ENCODE results near the gene MPRIP.

MPRIP gene

GRCh38 chr17:17159571-17159970, 117.3 kb downstream of the MPRIP start:
- DNase-seq (ENCODE audit: extremely low read depth, low read depth), result no peak
- TF ChIP-seq CTCF (IDR thresholded peaks at IDR 0.05; ENCODE audit: low read depth, low read length, missing control alignments), result no peak
- no peak overlapping the region for H3K4me3 ChIP-seq (replicated peaks; ENCODE audit: low read depth, low read length)

- no peak for DNase-seq (ENCODE audit: extremely low read depth, low read depth)
- TF ChIP-seq CTCF (IDR thresholded peaks at IDR 0.05; ENCODE audit: low read depth, low read length, missing control alignments), result no peak
- no peak overlapping the region for H3K4me3 ChIP-seq (replicated peaks; ENCODE audit: low read depth, low read length)
Measured at GRCh38 chr17:17161121-17161520, 118.9 kb downstream of the MPRIP start.

- TF ChIP-seq CTCF (IDR thresholded peaks at IDR 0.05; ENCODE audit: low read depth, low read length, missing control alignments), result no peak
- no peak overlapping the region for H3K4me3 ChIP-seq (replicated peaks; ENCODE audit: low read depth, low read length)
- DNase-seq (ENCODE audit: extremely low read depth, low read depth), result no peak
Measured at GRCh38 chr17:17161759-17162158, 119.5 kb downstream of the MPRIP start.

- H3K4me3 ChIP-seq (replicated peaks; ENCODE audit: low read depth, low read length), result no peak overlapping the region
- no peak for DNase-seq (ENCODE audit: extremely low read depth, low read depth)
- TF ChIP-seq CTCF (IDR thresholded peaks at IDR 0.05; ENCODE audit: low read depth, low read length, missing control alignments), result no peak
Measured at GRCh38 chr17:17164156-17164555, 121.9 kb downstream of the MPRIP start.

GRCh38 chr17:17164676-17165075, 122.4 kb downstream of the MPRIP start:
- no peak overlapping the region for H3K4me3 ChIP-seq (replicated peaks; ENCODE audit: low read depth, low read length)
- no peak for DNase-seq (ENCODE audit: extremely low read depth, low read depth)
- no peak for TF ChIP-seq CTCF (IDR thresholded peaks at IDR 0.05; ENCODE audit: low read depth, low read length, missing control alignments)

- TF ChIP-seq CTCF (IDR thresholded peaks at IDR 0.05; ENCODE audit: low read depth, low read length, missing control alignments), result no peak
- no peak overlapping the region for H3K4me3 ChIP-seq (replicated peaks; ENCODE audit: low read depth, low read length)
- no peak for DNase-seq (ENCODE audit: extremely low read depth, low read depth)
Measured at GRCh38 chr17:17165666-17166308, 123.5 kb downstream of the MPRIP start.

- H3K4me3 ChIP-seq (replicated peaks; ENCODE audit: low read depth, low read length), result no peak overlapping the region
- DNase-seq (ENCODE audit: extremely low read depth, low read depth), result no peak
- TF ChIP-seq CTCF (IDR thresholded peaks at IDR 0.05; ENCODE audit: low read depth, low read length, missing control alignments), result no peak
Measured at GRCh38 chr17:17166446-17166845, 124.2 kb downstream of the MPRIP start.

Data from HFF-Myc (cell line).